Type B pancreatic cell (in vitro differentiated cells): ENCODE measurements around the gene DOK6. TPM values are rescaled to one million over a fixed set of nuclear protein-coding genes. Genes with fewer than 3 reads are reported as not detected.

ENCODE experiments used
- DNase-seq: peaks from one replicate; pipeline ENCODE4 v3.0.0; 2021; ENCODE audit warnings: mixed read lengths; ENCODE audit not compliant: unreplicated experiment; ENCODE audit errors: extremely low spot score
- H3K27ac Mint-ChIP-seq: 2 replicates; pipeline ENCODE4 v1.8.0; 2021; ENCODE audit warnings: mild to moderate bottlenecking, mixed read lengths
- H3K27me3 Mint-ChIP-seq: 2 replicates; pipeline ENCODE4 v1.8.0; 2021; ENCODE audit warnings: mixed read lengths
- H3K36me3 Mint-ChIP-seq: 2 replicates; pipeline ENCODE4 v1.8.0; 2021; ENCODE audit warnings: mixed read lengths
- H3K4me1 Mint-ChIP-seq: one replicate; pipeline ENCODE4 v1.8.0; 2021; ENCODE audit warnings: mixed read lengths; ENCODE audit not compliant: unreplicated experiment
- H3K4me3 Mint-ChIP-seq: 2 replicates; pipeline ENCODE4 v1.8.0; 2021; ENCODE audit warnings: mild to moderate bottlenecking, mixed read lengths
- H3K9me3 Mint-ChIP-seq: 2 replicates; pipeline ENCODE4 v1.8.0; 2021; ENCODE audit warnings: mixed read lengths
- CTCF ChIP-seq: fragments of 200-600 bp; sonication (generic); conservative IDR thresholded peaks from 2 replicates; pipeline ENCODE4 v1.5.0; 2021; ENCODE audit warnings: antibody characterized with exemption, mild to moderate bottlenecking
- total RNA-seq: library from RNA; stranded (reverse); gene quantifications from 2 replicates; pipeline ENCODE4 v1.2.1, GENCODE V29; 2021; ENCODE audit warnings: low replicate concordance

The DOK6 gene
- total RNA-seq, 1 donor from 2014 or later: 7.3 TPM

- Mint-ChIP-seq H3K27me3 (no peaks in the 10 kb centered on the region), H3K27ac (no peak overlapping the region), H3K9me3 (no peaks in the 10 kb centered on the region), H3K36me3 (no peaks in the 10 kb centered on the region), H3K4me3 (no peak overlapping the region), H3K4me1 (no peaks in the 10 kb centered on the region)
- no peak for DNase-seq
- no peak for TF ChIP-seq CTCF
These were observed 263.7 kb downstream of the DOK6 start for GRCh38 chr18:69664399-69664798.

GRCh38 chr18:69674292-69674877, 273.7 kb downstream of the DOK6 start:
- H3K27me3 Mint-ChIP-seq: no peaks in the 10 kb centered on the region
- no peak overlapping the region for H3K27ac Mint-ChIP-seq
- no peaks in the 10 kb centered on the region for H3K36me3 Mint-ChIP-seq
- no peak for DNase-seq
- H3K4me1 Mint-ChIP-seq: no peaks in the 10 kb centered on the region
- no peak overlapping the region for H3K4me3 Mint-ChIP-seq
- no peaks in the 10 kb centered on the region for H3K9me3 Mint-ChIP-seq
- no peak for TF ChIP-seq CTCF

GRCh38 chr18:69674966-69675365, 274.3 kb downstream of the DOK6 start:
- H3K4me3 Mint-ChIP-seq: no peak overlapping the region
- no peaks in the 10 kb centered on the region for H3K27me3 Mint-ChIP-seq
- no peaks in the 10 kb centered on the region for H3K4me1 Mint-ChIP-seq
- no peaks in the 10 kb centered on the region for H3K9me3 Mint-ChIP-seq
- no peak for TF ChIP-seq CTCF
- H3K36me3 Mint-ChIP-seq: no peaks in the 10 kb centered on the region
- H3K27ac Mint-ChIP-seq: no peak overlapping the region
- DNase-seq: no peak

GRCh38 chr18:69677595-69677994, 276.9 kb downstream of the DOK6 start:
- no peak for TF ChIP-seq CTCF
- no peak overlapping the region for H3K4me3 Mint-ChIP-seq
- H3K9me3 Mint-ChIP-seq: no peaks in the 10 kb centered on the region
- H3K27ac Mint-ChIP-seq: no peak overlapping the region
- no peaks in the 10 kb centered on the region for H3K36me3 Mint-ChIP-seq
- H3K27me3 Mint-ChIP-seq: no peaks in the 10 kb centered on the region
- DNase-seq: no peak
- H3K4me1 Mint-ChIP-seq: no peaks in the 10 kb centered on the region

GRCh38 chr18:69680123-69680522, 279.4 kb downstream of the DOK6 start:
- Mint-ChIP-seq H3K4me3 (no peak overlapping the region), H3K4me1 (no peaks in the 10 kb centered on the region), H3K27ac (no peak overlapping the region), H3K9me3 (no peaks in the 10 kb centered on the region), H3K27me3 (no peaks in the 10 kb centered on the region), H3K36me3 (no peaks in the 10 kb centered on the region)
- TF ChIP-seq CTCF: no peak
- DNase-seq: no peak

GRCh38 chr18:69683176-69683575, 282.5 kb downstream of the DOK6 start:
- no peaks in the 10 kb centered on the region for H3K36me3 Mint-ChIP-seq
- H3K4me3 Mint-ChIP-seq: no peak overlapping the region
- no peaks in the 10 kb centered on the region for H3K4me1 Mint-ChIP-seq
- no peak overlapping the region for H3K27ac Mint-ChIP-seq
- no peaks in the 10 kb centered on the region for H3K9me3 Mint-ChIP-seq
- TF ChIP-seq CTCF: no peak
- no peaks in the 10 kb centered on the region for H3K27me3 Mint-ChIP-seq
- no peak for DNase-seq
